NT2/D1 (cell line): ENCODE measurements around the gene SOX4.

ENCODE experiments used
- DNase-seq: peaks from one replicate; pipeline ENCODE4 v3.0.0-alpha.2; 2011; ENCODE audit warnings: low read depth, low spot score
- H3K27me3 ChIP-seq: 2 replicates; pipeline ENCODE4 v1.6.0; 2011; ENCODE audit warnings: mild to moderate bottlenecking; ENCODE audit not compliant: insufficient read length, insufficient read depth
- H3K36me3 ChIP-seq: 2 replicates; pipeline ENCODE4 v1.6.1; 2011; ENCODE audit warnings: mild to moderate bottlenecking, low read length, mixed read lengths; ENCODE audit not compliant: insufficient read depth, insufficient read length
- H3K4me1 ChIP-seq: 2 replicates; pipeline ENCODE4 v1.5.1; 2011; ENCODE audit not compliant: insufficient read depth, insufficient read length
- H3K4me3 ChIP-seq: 2 replicates; pipeline ENCODE4 v1.5.1; 2011; ENCODE audit warnings: low read depth; ENCODE audit not compliant: insufficient read length
- H3K9ac ChIP-seq: 2 replicates; pipeline ENCODE4 v1.6.0; 2011; ENCODE audit warnings: low read depth; ENCODE audit not compliant: insufficient read length
- H3K9me3 ChIP-seq: 2 replicates; pipeline ENCODE4 v1.5.1; 2011; ENCODE audit warnings: mild to moderate bottlenecking, low read length; ENCODE audit not compliant: insufficient read depth
- SUZ12 ChIP-seq: IDR thresholded peaks from 2 replicates; pipeline ENCODE4 v1.6.1; 2011; ENCODE audit not compliant: insufficient read length, insufficient read depth; ENCODE audit errors: extremely low read depth
- YY1 ChIP-seq: IDR thresholded peaks from 2 replicates; pipeline ENCODE4 v1.6.1; 2011; ENCODE audit not compliant: insufficient read length, insufficient read depth
- ZNF274 ChIP-seq: IDR thresholded peaks from 2 replicates; pipeline ENCODE4 v1.6.1; 2011; ENCODE audit warnings: mild to moderate bottlenecking, low read depth, low read length

SOX4 gene

DNA sequence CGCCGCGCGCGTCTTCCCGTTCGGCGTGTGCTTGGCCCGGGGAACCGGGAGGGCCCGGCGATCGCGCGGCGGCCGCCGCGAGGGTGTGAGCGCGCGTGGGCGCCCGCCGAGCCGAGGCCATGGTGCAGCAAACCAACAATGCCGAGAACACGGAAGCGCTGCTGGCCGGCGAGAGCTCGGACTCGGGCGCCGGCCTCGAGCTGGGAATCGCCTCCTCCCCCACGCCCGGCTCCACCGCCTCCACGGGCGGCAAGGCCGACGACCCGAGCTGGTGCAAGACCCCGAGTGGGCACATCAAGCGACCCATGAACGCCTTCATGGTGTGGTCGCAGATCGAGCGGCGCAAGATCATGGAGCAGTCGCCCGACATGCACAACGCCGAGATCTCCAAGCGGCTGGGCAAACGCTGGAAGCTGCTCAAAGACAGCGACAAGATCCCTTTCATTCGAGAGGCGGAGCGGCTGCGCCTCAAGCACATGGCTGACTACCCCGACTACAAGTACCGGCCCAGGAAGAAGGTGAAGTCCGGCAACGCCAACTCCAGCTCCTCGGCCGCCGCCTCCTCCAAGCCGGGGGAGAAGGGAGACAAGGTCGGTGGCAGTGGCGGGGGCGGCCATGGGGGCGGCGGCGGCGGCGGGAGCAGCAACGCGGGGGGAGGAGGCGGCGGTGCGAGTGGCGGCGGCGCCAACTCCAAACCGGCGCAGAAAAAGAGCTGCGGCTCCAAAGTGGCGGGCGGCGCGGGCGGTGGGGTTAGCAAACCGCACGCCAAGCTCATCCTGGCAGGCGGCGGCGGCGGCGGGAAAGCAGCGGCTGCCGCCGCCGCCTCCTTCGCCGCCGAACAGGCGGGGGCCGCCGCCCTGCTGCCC, 1.1 kb downstream of the SOX4 start:
- Histone ChIP-seq H3K4me3 (peak overlapping the region; percentile 95), H3K27me3 (no peaks in the 10 kb centered on the region), H3K36me3 (peaks cover 26% of the 10 kb centered on the region), H3K9me3 (no peaks in the 10 kb centered on the region), H3K4me1 (no peaks in the 10 kb centered on the region), H3K9ac (peak overlapping the region; percentile 98)
- DNase-seq, result no peak
- TF ChIP-seq SUZ12, result no peak
- no peak for TF ChIP-seq ZNF274
- TF ChIP-seq YY1, result no peak

- no peak for DNase-seq
- H3K4me1 ChIP-seq, result no peaks in the 10 kb centered on the region
- no peaks in the 10 kb centered on the region for H3K9me3 ChIP-seq
- no peak for TF ChIP-seq ZNF274
- no peak for TF ChIP-seq YY1
- TF ChIP-seq SUZ12, result no peak
- H3K27me3 ChIP-seq, result no peaks in the 10 kb centered on the region
- peaks cover 26% of the 10 kb centered on the region for H3K36me3 ChIP-seq
- peak overlapping the region; percentile 95 for H3K4me3 ChIP-seq
- H3K9ac ChIP-seq, result peak overlapping the region; percentile 98
Measured at GRCh38 chr6:21595285-21596144, 2.0 kb downstream of the SOX4 start.

GRCh38 chr6:21596145-21596948, 2.8 kb downstream of the SOX4 start:
- Histone ChIP-seq H3K9ac (peak overlapping the region; percentile 98), H3K4me1 (no peaks in the 10 kb centered on the region), H3K27me3 (no peaks in the 10 kb centered on the region), H3K9me3 (no peaks in the 10 kb centered on the region), H3K4me3 (peak overlapping the region; percentile 95), H3K36me3 (peaks cover 26% of the 10 kb centered on the region)
- no peak for TF ChIP-seq YY1
- no peak for TF ChIP-seq SUZ12
- no peak for TF ChIP-seq ZNF274
- no peak for DNase-seq

GRCh38 chr6:21596949-21597682, 3.6 kb downstream of the SOX4 start:
- Histone ChIP-seq H3K9me3 (no peaks in the 10 kb centered on the region), H3K4me3 (peak overlapping the region; percentile 95), H3K4me1 (no peaks in the 10 kb centered on the region), H3K9ac (peak overlapping the region; percentile 62), H3K36me3 (peaks cover 26% of the 10 kb centered on the region), H3K27me3 (no peaks in the 10 kb centered on the region)
- TF ChIP-seq SUZ12, result no peak
- TF ChIP-seq YY1, result no peak
- no peak for TF ChIP-seq ZNF274
- DNase-seq, result no peak

DNA sequence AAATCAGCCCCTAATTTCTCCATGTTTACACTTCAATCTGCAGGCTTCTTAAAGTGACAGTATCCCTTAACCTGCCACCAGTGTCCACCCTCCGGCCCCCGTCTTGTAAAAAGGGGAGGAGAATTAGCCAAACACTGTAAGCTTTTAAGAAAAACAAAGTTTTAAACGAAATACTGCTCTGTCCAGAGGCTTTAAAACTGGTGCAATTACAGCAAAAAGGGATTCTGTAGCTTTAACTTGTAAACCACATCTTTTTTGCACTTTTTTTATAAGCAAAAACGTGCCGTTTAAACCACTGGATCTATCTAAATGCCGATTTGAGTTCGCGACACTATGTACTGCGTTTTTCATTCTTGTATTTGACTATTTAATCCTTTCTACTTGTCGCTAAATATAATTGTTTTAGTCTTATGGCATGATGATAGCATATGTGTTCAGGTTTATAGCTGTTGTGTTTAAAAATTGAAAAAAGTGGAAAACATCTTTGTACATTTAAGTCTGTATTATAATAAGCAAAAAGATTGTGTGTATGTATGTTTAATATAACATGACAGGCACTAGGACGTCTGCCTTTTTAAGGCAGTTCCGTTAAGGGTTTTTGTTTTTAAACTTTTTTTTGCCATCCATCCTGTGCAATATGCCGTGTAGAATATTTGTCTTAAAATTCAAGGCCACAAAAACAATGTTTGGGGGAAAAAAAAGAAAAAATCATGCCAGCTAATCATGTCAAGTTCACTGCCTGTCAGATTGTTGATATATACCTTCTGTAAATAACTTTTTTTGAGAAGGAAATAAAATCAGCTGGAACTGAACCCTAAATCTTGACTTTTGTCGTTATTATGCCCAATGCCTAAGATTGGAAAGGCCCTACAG, 4.5 kb downstream of the SOX4 start:
- Histone ChIP-seq H3K4me3 (peak overlapping the region; percentile 46), H3K36me3 (peaks cover 26% of the 10 kb centered on the region), H3K4me1 (no peaks in the 10 kb centered on the region), H3K9ac (peak overlapping the region; percentile 62), H3K9me3 (no peaks in the 10 kb centered on the region), H3K27me3 (no peaks in the 10 kb centered on the region)
- no peak for TF ChIP-seq YY1
- TF ChIP-seq ZNF274, result no peak
- no peak for TF ChIP-seq SUZ12
- DNase-seq, result no peak

- DNase-seq, result no peak
Measured at GRCh38 chr6:21598674-21599023, 5.1 kb downstream of the SOX4 start.

More at GRCh38 chr6:21598674-21599023, 5.1 kb downstream of the SOX4 start:
- Histone ChIP-seq H3K4me3 (no peak overlapping the region), H3K9me3 (no peaks in the 10 kb centered on the region), H3K9ac (no peak overlapping the region), H3K36me3 (peaks cover 26% of the 10 kb centered on the region), H3K27me3 (no peaks in the 10 kb centered on the region), H3K4me1 (no peaks in the 10 kb centered on the region)
- TF ChIP-seq YY1, result no peak
- no peak for TF ChIP-seq ZNF274
- no peak for TF ChIP-seq SUZ12
